Ishikawa (cell line): ENCODE results near the gene SLC22A31.

Experiments
- CEBPB ChIP-seq: IDR thresholded peaks from 2 replicates; pipeline ENCODE4 v1.6.1; 2012
- CREB1 ChIP-seq: IDR thresholded peaks from 2 replicates; pipeline ENCODE4 v1.6.1; 2012; ENCODE audit warnings: low read depth
- EGR1 ChIP-seq: IDR thresholded peaks from 2 replicates; pipeline ENCODE4 v1.6.1; 2012
- EP300 ChIP-seq: IDR thresholded peaks from 2 replicates; pipeline ENCODE4 v1.6.1; 2012; ENCODE audit warnings: borderline replicate concordance
- FOXM1 ChIP-seq: IDR thresholded peaks from 2 replicates; pipeline ENCODE4 v1.6.1; 2012; ENCODE audit warnings: low read depth, borderline replicate concordance
- NFIC ChIP-seq: IDR thresholded peaks from 2 replicates; pipeline ENCODE4 v1.6.1; 2012
- RAD21 ChIP-seq: IDR thresholded peaks from 2 replicates; pipeline ENCODE4 v1.6.1; 2012; ENCODE audit warnings: low read depth
- REST ChIP-seq: IDR thresholded peaks from 2 replicates; pipeline ENCODE4 v1.6.1; 2012; ENCODE audit warnings: low read depth, mild to moderate bottlenecking
- TAF1 ChIP-seq: IDR thresholded peaks from 2 replicates; pipeline ENCODE4 v1.6.1; 2012; ENCODE audit warnings: low read depth, mild to moderate bottlenecking
- TCF12 ChIP-seq: IDR thresholded peaks from 2 replicates; pipeline ENCODE4 v1.6.1; 2012; ENCODE audit warnings: low read depth
- TEAD4 ChIP-seq: IDR thresholded peaks from 2 replicates; pipeline ENCODE4 v1.6.1; 2012
- USF1 ChIP-seq: IDR thresholded peaks from 2 replicates; pipeline ENCODE4 v1.6.1; 2012
- YY1 ChIP-seq: IDR thresholded peaks from 2 replicates; pipeline ENCODE4 v1.6.1; 2012; ENCODE audit warnings: low read depth
- ZBTB7A ChIP-seq: IDR thresholded peaks from 2 replicates; pipeline ENCODE4 v1.6.1; 2012; ENCODE audit warnings: low read depth
- TF ChIP-seq, protein P1 (sequence below): IDR thresholded peaks from 2 replicates; pipeline ENCODE4 v1.6.1; 2012

The SLC22A31 gene

DNA sequence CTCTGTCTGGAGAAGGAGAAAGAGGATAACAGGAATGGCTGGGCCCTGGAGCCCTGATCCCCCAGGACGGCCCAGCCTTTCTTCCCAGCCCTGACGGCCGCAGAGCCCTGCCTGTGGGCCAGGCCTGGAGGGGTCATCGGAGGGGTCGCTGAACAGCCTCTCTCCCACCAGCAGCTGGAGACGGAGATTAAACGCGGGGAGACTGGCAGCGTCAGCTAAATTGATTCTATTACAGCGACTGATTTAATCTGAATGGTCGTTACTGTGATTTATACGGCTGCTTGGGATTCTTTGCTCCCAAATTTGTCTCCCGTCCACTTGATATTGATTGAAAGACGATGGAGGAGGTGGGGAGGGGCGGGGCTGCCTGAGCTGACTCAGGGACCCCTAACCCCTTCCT is 35.9 kb downstream of the SLC22A31 start:
- TF ChIP-seq TEAD4 (no peak), ZBTB7A (no peak), REST (no peak), USF1 (no peak), FOXM1 (no peak), YY1 (no peak), RAD21 (no peak), NFIC (no peak), EGR1 (no peak), CEBPB (no peak), CREB1 (no peak), TCF12 (no peak)
- TF ChIP-seq, protein P1, sequence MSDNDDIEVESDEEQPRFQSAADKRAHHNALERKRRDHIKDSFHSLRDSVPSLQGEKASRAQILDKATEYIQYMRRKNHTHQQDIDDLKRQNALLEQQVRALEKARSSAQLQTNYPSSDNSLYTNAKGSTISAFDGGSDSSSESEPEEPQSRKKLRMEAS, result no peak

DNA sequence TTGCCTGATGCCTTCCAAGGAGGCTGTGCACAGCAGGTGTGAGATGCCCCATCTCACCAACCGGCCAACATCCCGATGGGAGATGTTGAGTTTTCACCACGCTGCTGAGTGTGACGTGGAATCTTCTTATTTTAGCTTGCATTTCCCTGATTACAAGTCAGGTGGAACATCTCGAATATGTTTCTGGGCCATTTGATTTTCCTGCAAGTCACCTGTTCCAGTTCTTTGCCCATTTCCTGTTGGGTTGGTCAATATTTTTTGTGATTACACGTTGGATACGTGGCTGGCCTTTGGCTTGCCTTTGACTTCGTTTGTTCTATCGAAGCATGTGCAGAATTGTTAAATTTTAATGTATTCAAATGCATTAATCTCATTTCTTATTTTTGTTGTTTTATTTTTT is 37.0 kb downstream of the SLC22A31 start:
- TF ChIP-seq USF1 (no peak), CEBPB (no peak), REST (no peak), RAD21 (no peak), NFIC (no peak), TAF1 (no peak), TEAD4 (no peak), ZBTB7A (no peak), YY1 (no peak)

GRCh38 chr16:89161763-89162713 is 38.3 kb downstream of the SLC22A31 start:
- TF ChIP-seq EGR1, result no peak
- no peak for TF ChIP-seq CEBPB
- TF ChIP-seq FOXM1, result no peak
- no peak for TF ChIP-seq YY1
- no peak for TF ChIP-seq REST
- TF ChIP-seq, protein P1, result no peak
- no peak for TF ChIP-seq TAF1
- no peak for TF ChIP-seq EP300
- no peak for TF ChIP-seq USF1
- no peak for TF ChIP-seq TEAD4
- no peak for TF ChIP-seq RAD21
- TF ChIP-seq ZBTB7A, result no peak
- TF ChIP-seq NFIC, result no peak
- no peak for TF ChIP-seq CREB1
- TF ChIP-seq TCF12, result no peak
